ENCODE data around the gene LBR.

GRCh38 chr1:225373155-225373554, 54.7 kb downstream of the LBR start:
- TF ChIP-seq AFF4 (CRISPR knock-in tag; IDR thresholded peaks at IDR 0.05; ENCODE audit: borderline replicate concordance) = no peak
- no peak for TF ChIP-seq SOX15 (CRISPR knock-in tag; IDR thresholded peaks at IDR 0.05)
- no peak for TF ChIP-seq CTCF (IDR thresholded peaks at IDR 0.05)
- TF ChIP-seq MAX (CRISPR knock-in tag; IDR thresholded peaks at IDR 0.05) = no peak
- no peak for TF ChIP-seq ZNF512 (CRISPR knock-in tag; IDR thresholded peaks at IDR 0.05; ENCODE audit: borderline replicate concordance)
- TF ChIP-seq FOXK1 (CRISPR knock-in tag; IDR thresholded peaks at IDR 0.05) = no peak
- TF ChIP-seq ATF3 (CRISPR knock-in tag; conservative IDR thresholded peaks at IDR 0.05) = no peak
- no peak for TF ChIP-seq ATF2 (CRISPR knock-in tag; IDR thresholded peaks at IDR 0.05; ENCODE audit: borderline replicate concordance, low read depth)
- TF ChIP-seq TEAD1 (CRISPR knock-in tag; IDR thresholded peaks at IDR 0.05) = no peak
- TF ChIP-seq JUN (CRISPR knock-in tag; IDR thresholded peaks at IDR 0.05) = no peak
- no peak for TF ChIP-seq ESRRA (CRISPR knock-in tag; IDR thresholded peaks at IDR 0.05; ENCODE audit: borderline replicate concordance)
- no peak for TF ChIP-seq HMGXB4 (CRISPR knock-in tag; IDR thresholded peaks at IDR 0.05)

Data from WTC11 (cell line).